Panc1 (cell line): ENCODE data around the gene CADPS2.

Source experiments
- POLR2AphosphoS5 ChIP-seq: IDR thresholded peaks from 2 replicates; pipeline ENCODE4 v1.6.1; 2012; ENCODE audit warnings: mild to moderate bottlenecking, low read depth, low read length, moderate library complexity
- SIN3A ChIP-seq: IDR thresholded peaks from 2 replicates; pipeline ENCODE4 v1.6.1; 2012; ENCODE audit warnings: low read depth, mild to moderate bottlenecking, low read length, moderate library complexity, borderline replicate concordance; ENCODE audit not compliant: insufficient read depth
- TF ChIP-seq, protein P1 (sequence below): fragments of 450-650 bp; IDR thresholded peaks from 2 replicates; pipeline ENCODE4 v1.5.1; 2017; ENCODE audit warnings: mild to moderate bottlenecking

DNA sequence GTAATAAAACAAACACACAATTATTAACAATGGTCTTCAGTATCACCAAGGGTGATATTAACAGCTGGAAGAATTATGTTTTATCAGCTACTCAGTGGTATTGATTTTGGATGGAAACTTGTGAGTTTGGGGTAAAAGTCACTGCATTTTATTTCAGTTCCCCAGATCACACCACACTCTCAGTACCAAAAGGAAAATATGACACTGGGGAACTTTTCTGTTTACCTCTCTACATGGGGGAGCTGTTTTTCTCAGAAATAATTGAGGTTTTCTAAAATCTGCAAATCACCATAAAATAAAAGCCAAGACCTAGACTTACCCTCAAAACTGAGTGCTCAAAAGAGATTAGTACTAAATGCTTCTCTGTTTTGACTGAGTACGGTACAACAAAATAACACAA is 483.1 kb downstream of the CADPS2 start:
- TF ChIP-seq, protein P1, sequence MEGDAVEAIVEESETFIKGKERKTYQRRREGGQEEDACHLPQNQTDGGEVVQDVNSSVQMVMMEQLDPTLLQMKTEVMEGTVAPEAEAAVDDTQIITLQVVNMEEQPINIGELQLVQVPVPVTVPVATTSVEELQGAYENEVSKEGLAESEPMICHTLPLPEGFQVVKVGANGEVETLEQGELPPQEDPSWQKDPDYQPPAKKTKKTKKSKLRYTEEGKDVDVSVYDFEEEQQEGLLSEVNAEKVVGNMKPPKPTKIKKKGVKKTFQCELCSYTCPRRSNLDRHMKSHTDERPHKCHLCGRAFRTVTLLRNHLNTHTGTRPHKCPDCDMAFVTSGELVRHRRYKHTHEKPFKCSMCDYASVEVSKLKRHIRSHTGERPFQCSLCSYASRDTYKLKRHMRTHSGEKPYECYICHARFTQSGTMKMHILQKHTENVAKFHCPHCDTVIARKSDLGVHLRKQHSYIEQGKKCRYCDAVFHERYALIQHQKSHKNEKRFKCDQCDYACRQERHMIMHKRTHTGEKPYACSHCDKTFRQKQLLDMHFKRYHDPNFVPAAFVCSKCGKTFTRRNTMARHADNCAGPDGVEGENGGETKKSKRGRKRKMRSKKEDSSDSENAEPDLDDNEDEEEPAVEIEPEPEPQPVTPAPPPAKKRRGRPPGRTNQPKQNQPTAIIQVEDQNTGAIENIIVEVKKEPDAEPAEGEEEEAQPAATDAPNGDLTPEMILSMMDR, result no peak
- TF ChIP-seq POLR2AphosphoS5 (no peak), SIN3A (no peak)
